VCaP (cell line): ENCODE results near the gene SLC2A8.

Experiments used
- H3K27ac ChIP-seq: fragments of 450-650 bp; 2 replicates; pipeline ENCODE4 v1.5.1; 2017
- TF ChIP-seq, protein P1 (sequence below): fragments of 450-650 bp; conservative IDR thresholded peaks from 2 replicates; pipeline ENCODE4 v1.5.1; 2017; ENCODE audit warnings: mild to moderate bottlenecking, moderate library complexity

The SLC2A8 gene

GRCh38 chr9:127444921-127445850, 48.2 kb downstream of the SLC2A8 start:
- peak overlapping the region; percentile 98; the same call in 1 of the 2 replicates for H3K27ac ChIP-seq

DNA sequence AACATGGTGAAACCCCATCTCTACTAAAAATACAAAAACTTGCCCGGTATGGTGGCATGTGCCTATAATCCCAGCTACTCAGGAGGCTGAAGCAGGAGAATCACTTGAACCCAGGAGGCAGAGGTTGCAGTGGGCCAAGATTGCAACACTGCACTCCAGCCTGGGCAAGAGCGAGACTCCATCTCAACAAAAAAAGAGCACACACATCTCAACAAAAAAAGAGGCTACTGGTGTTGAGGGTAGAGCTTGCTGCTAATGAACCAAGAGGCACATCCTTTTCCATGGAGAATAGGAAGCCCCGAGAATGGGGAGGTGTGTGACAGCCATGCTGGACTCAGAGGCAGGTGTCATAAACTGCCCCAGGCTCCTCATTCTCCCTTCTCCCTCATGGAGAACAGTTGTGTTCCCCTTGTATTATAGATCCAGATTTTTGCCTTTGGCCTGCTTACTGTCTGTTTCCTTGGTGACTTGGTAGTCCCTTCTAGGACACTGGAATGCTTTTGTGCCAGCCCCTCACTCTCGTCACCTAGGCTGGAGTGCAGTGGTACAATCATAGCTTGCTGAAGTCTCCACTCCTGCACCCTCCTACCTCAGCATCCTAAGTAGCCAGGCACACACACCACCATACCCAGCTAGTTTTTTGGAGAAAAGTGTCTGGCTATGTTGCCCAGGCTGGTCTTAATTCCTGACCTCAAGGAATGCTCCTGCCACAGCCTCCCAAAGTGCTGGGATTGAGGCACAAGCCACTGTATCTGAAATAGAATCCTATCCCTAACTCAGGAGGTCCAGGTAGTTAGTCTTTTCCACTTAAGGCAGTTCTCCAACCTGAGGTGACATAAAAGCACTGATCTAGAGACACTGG, 49.1 kb downstream of the SLC2A8 start:
- H3K27ac ChIP-seq: peak overlapping the region; percentile 98
- TF ChIP-seq, protein P1, sequence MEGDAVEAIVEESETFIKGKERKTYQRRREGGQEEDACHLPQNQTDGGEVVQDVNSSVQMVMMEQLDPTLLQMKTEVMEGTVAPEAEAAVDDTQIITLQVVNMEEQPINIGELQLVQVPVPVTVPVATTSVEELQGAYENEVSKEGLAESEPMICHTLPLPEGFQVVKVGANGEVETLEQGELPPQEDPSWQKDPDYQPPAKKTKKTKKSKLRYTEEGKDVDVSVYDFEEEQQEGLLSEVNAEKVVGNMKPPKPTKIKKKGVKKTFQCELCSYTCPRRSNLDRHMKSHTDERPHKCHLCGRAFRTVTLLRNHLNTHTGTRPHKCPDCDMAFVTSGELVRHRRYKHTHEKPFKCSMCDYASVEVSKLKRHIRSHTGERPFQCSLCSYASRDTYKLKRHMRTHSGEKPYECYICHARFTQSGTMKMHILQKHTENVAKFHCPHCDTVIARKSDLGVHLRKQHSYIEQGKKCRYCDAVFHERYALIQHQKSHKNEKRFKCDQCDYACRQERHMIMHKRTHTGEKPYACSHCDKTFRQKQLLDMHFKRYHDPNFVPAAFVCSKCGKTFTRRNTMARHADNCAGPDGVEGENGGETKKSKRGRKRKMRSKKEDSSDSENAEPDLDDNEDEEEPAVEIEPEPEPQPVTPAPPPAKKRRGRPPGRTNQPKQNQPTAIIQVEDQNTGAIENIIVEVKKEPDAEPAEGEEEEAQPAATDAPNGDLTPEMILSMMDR: no peak

More at GRCh38 chr9:127444921-127445850, 48.2 kb downstream of the SLC2A8 start:
- TF ChIP-seq, protein P1: no peak

GRCh38 chr9:127446713-127447415, 49.9 kb downstream of the SLC2A8 start:
- TF ChIP-seq, protein P1: no peak
- peak overlapping the region; percentile 98 for H3K27ac ChIP-seq

DNA sequence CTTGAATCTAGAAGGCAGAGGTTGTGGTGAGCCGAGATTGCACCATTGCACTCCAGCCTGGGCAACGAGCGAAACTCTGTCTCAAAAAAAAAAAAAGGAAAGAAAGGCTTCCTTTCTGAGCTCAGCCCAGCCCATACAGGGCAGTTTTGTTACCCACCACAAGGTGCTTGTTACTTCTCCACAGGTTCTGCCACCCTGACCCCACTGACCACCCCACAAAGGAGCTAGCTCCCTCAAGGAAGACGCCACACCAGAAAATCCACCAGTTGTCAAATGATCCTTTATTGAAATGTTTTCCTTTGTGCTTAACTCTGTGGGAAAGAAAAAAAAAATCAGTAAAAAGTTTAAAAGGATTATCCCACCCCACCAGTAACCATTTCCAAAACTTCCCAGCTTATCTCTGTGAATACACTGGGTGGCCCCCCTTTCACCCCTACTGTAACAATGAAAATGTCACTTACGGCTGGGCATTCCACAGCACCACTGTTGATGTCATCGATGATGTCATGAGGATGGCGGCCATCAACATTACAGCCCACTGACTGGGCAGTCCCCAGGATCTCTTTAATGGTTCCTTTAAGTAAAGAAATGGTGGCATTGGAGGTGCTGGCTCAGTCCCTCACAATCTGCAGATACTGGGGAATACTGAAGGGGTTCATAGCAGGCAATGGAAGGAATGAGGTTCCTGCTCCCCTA, 50.6 kb downstream of the SLC2A8 start:
- TF ChIP-seq, protein P1: no peak
- H3K27ac ChIP-seq: peak overlapping the region; percentile 98

DNA sequence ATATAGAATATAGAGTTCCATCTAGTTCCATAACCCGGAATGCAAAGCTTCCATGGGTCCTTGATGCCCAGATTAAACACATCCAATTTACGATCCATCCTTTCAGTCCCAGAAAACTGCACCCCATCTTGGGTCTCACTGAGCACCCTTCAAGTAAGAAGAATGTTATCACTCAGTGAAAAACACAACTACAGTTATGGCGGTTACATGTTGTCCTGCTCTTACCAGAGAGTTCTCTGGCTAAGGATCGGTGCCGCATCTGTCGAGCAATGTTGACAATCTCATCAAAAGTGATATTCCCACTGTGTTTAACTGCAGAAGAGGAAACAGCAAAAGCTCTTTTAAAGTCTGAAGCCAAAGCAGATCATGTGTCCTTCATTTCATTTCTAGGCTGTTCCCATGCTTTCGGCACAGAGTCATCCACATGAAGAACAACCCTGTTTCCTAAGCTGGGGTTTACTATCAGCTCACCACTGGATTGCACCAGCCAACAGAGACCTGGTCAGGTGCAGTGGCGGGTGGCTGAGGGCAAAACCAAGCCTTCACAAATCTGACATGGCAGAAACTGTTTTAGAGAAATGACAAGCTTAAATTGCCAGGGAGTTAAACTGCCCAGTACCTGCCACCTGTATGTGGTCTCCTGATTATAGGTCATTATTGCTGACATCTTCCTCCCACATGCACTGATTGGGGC, 51.3 kb downstream of the SLC2A8 start:
- TF ChIP-seq, protein P1: no peak
- H3K27ac ChIP-seq: peak overlapping the region; percentile 98

DNA sequence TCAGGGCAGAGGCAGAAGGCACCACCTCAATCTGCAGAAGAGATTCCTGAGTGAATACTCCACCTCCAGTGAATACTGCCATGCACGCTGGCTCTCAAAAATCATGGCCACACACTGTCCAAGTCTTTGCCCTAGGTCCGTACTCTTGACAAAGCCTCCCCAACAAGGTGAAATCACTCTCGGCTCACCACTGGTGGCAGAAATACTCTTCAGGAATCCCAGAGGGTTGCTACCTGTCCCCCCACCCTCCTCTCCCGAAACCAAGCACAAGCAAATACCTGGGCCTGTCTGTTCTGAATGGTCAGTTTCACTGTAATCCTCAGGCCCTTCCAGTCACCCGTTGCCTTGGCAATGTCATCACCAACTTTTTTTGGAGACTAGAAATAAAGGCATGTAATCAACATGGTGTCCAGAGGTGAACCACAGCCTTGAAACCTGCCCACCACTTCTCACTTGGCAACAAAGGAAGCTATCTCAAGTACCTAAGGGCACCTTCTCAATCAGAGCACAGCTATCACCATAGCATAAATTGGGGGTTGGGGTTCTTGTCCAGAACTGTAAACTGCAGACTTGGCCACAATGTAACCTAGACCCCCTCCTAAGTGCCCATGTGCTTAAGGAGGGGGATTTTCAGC, 52.5 kb downstream of the SLC2A8 start:
- H3K27ac ChIP-seq: peak overlapping the region; percentile 98
- TF ChIP-seq, protein P1: no peak
